WTC11 (cell line): ENCODE data around the gene ALG6. TPM values are rescaled to one million over a fixed set of nuclear protein-coding genes. Genes with fewer than 3 reads are reported as not detected.

Experiments
- AFF4 ChIP-seq: sonication (generic); formaldehyde crosslinking; IDR thresholded peaks from 2 replicates; pipeline ENCODE4 v1.8.1; 2023; ENCODE audit warnings: mild to moderate bottlenecking, missing genetic modification reagents, borderline replicate concordance
- CREB1 ChIP-seq: sonication (generic); formaldehyde crosslinking; IDR thresholded peaks from 2 replicates; pipeline ENCODE4 v1.8.0; 2023; ENCODE audit warnings: mild to moderate bottlenecking, missing genetic modification reagents
- CREM ChIP-seq: sonication (generic); formaldehyde crosslinking; IDR thresholded peaks from 2 replicates; pipeline ENCODE4 v1.8.1; 2022; ENCODE audit warnings: mild to moderate bottlenecking, missing genetic modification reagents, moderate library complexity
- EMX1 ChIP-seq: fragments of 250-450 bp; sonication (Bioruptor Pico); IDR thresholded peaks from 2 replicates; pipeline ENCODE4 v1.8.0; 2021; ENCODE audit warnings: mild to moderate bottlenecking
- ESRRA ChIP-seq: sonication (generic); formaldehyde crosslinking; IDR thresholded peaks from 2 replicates; pipeline ENCODE4 v1.8.1; 2022; ENCODE audit warnings: mild to moderate bottlenecking, missing genetic modification reagents, borderline replicate concordance
- FOXJ3 ChIP-seq: sonication (generic); formaldehyde crosslinking; IDR thresholded peaks from 2 replicates; pipeline ENCODE4 v1.9.0; 2021; ENCODE audit warnings: missing genetic modification reagents, mild to moderate bottlenecking, borderline replicate concordance
- FOXP1 ChIP-seq: sonication (generic); formaldehyde crosslinking; IDR thresholded peaks from 2 replicates; pipeline ENCODE4 v1.8.0; 2022; ENCODE audit warnings: missing genetic modification reagents, mild to moderate bottlenecking, moderate library complexity, borderline replicate concordance
- FOXP4 ChIP-seq: sonication (generic); formaldehyde crosslinking; IDR thresholded peaks from 2 replicates; pipeline ENCODE4 v1.8.0; 2022; ENCODE audit warnings: mild to moderate bottlenecking, missing genetic modification reagents
- IRF2 ChIP-seq: sonication (generic); formaldehyde crosslinking; IDR thresholded peaks from 2 replicates; pipeline ENCODE4 v1.8.0; 2022; ENCODE audit warnings: low read depth, missing genetic modification reagents, borderline replicate concordance
- JUN ChIP-seq: sonication (generic); formaldehyde crosslinking; IDR thresholded peaks from 2 replicates; pipeline ENCODE4 v1.8.0; 2023; ENCODE audit warnings: mild to moderate bottlenecking, missing genetic modification reagents
- MYBL2 ChIP-seq: sonication (generic); formaldehyde crosslinking; IDR thresholded peaks from 2 replicates; pipeline ENCODE4 v1.8.1; 2023; ENCODE audit warnings: mild to moderate bottlenecking, moderate library complexity, missing genetic modification reagents
- NFE2L1 ChIP-seq: sonication (generic); formaldehyde crosslinking; IDR thresholded peaks from 2 replicates; pipeline ENCODE4 v1.8.1; 2023; ENCODE audit warnings: missing genetic modification reagents
- OVOL2 ChIP-seq: fragments of 250-450 bp; sonication (Bioruptor Pico); IDR thresholded peaks from 2 replicates; pipeline ENCODE4 v1.9.0; 2021; ENCODE audit warnings: mild to moderate bottlenecking, borderline replicate concordance
- PRDM15 ChIP-seq: sonication (generic); formaldehyde crosslinking; IDR thresholded peaks from 2 replicates; pipeline ENCODE4 v1.8.0; 2022; ENCODE audit warnings: missing genetic modification reagents
- PRRX2 ChIP-seq: fragments of 250-450 bp; sonication (Bioruptor Pico); IDR thresholded peaks from 2 replicates; pipeline ENCODE4 v1.8.0; 2021; ENCODE audit warnings: mild to moderate bottlenecking
- RELA ChIP-seq: sonication (generic); formaldehyde crosslinking; IDR thresholded peaks from 2 replicates; pipeline ENCODE4 v1.8.1; 2022; ENCODE audit warnings: missing genetic modification reagents, mild to moderate bottlenecking, borderline replicate concordance
- TEAD1 ChIP-seq: sonication (generic); formaldehyde crosslinking; IDR thresholded peaks from 2 replicates; pipeline ENCODE4 v1.8.0; 2022; ENCODE audit warnings: mild to moderate bottlenecking, missing genetic modification reagents
- TP53 ChIP-seq: sonication (generic); formaldehyde crosslinking; IDR thresholded peaks from 2 replicates; pipeline ENCODE4 v1.8.1; 2023; ENCODE audit warnings: mild to moderate bottlenecking, missing genetic modification reagents
- USF2 ChIP-seq: sonication (generic); formaldehyde crosslinking; IDR thresholded peaks from 2 replicates; pipeline ENCODE4 v1.8.1; 2023; ENCODE audit warnings: mild to moderate bottlenecking, missing genetic modification reagents, moderate library complexity
- ZBTB21 ChIP-seq: sonication (generic); formaldehyde crosslinking; IDR thresholded peaks from 2 replicates; pipeline ENCODE4 v1.8.1; 2023; ENCODE audit warnings: mild to moderate bottlenecking, missing genetic modification reagents, borderline replicate concordance
- ZNF263 ChIP-seq: sonication (generic); formaldehyde crosslinking; IDR thresholded peaks from 2 replicates; pipeline ENCODE4 v1.8.1; 2022; ENCODE audit warnings: low read depth, mild to moderate bottlenecking, moderate library complexity, missing genetic modification reagents
- ZNF416 ChIP-seq: fragments of 250-450 bp; sonication (Bioruptor Pico); IDR thresholded peaks from 2 replicates; pipeline ENCODE4 v1.9.0; 2021; ENCODE audit warnings: mild to moderate bottlenecking, inconsistent platforms
- ZNF532 ChIP-seq: fragments of 250-450 bp; sonication (Bioruptor Pico); IDR thresholded peaks from 2 replicates; pipeline ENCODE4 v1.9.0; 2021; ENCODE audit warnings: mild to moderate bottlenecking, borderline replicate concordance
- total RNA-seq: library from RNA; stranded (reverse); gene quantifications from 3 replicates; pipeline ENCODE4 v1.2.3, GENCODE V29; 2021

Gene ALG6
- total RNA-seq, 1 experiment from 2014 or later = 17.6 TPM

- peak; percentile 62; the same call in 1 of the 2 replicates for TF ChIP-seq CREM
- 0 out of 2 replicates have a peak, but pooled peaks have one; percentile 59 for TF ChIP-seq ZNF532 (CRISPR knock-in tag)
- no peak for TF ChIP-seq IRF2 (CRISPR knock-in tag)
- no peak for TF ChIP-seq OVOL2 (CRISPR knock-in tag)
- no peak; the same call in 1 of the 2 replicates for TF ChIP-seq TEAD1 (CRISPR knock-in tag)
- 0 out of 2 replicates have a peak, but pooled peaks have one; percentile 33 for TF ChIP-seq ZNF263 (CRISPR knock-in tag)
- TF ChIP-seq JUN (CRISPR knock-in tag) = no peak
- 0 out of 2 replicates have a peak, but pooled peaks have one; percentile 23 for TF ChIP-seq USF2 (CRISPR knock-in tag)
- TF ChIP-seq PRRX2 (CRISPR knock-in tag) = no peak
- TF ChIP-seq CREB1 = no peak
- TF ChIP-seq ESRRA (CRISPR knock-in tag) = 0 out of 2 replicates have a peak, but pooled peaks have one; percentile 19
- TF ChIP-seq PRDM15 (CRISPR knock-in tag) = no peak
- TF ChIP-seq ZNF416 (CRISPR knock-in tag) = 0 out of 2 replicates have a peak, but pooled peaks have one; percentile 27
- TF ChIP-seq NFE2L1 (CRISPR knock-in tag) = peak; percentile 69; the same call in 1 of the 2 replicates
- peak; percentile 16; the same call in 1 of the 2 replicates for TF ChIP-seq AFF4 (CRISPR knock-in tag)
- TF ChIP-seq FOXP1 (CRISPR knock-in tag) = no peak; the same call in 1 of the 2 replicates
- TF ChIP-seq ZBTB21 = peak; percentile 57; the same call in 1 of the 2 replicates
- peak; percentile 78 for TF ChIP-seq TP53 (CRISPR knock-in tag)
- no peak; the same call in 1 of the 2 replicates for TF ChIP-seq FOXP4 (CRISPR knock-in tag)
- TF ChIP-seq MYBL2 (CRISPR knock-in tag) = peak; percentile 21; the same call in 1 of the 2 replicates
- 0 out of 2 replicates have a peak, but pooled peaks have one; percentile 63 for TF ChIP-seq RELA (CRISPR knock-in tag)
- peak; percentile 68; the same call in 1 of the 2 replicates for TF ChIP-seq EMX1 (CRISPR knock-in tag)
- no peak for TF ChIP-seq FOXJ3
Observed at GRCh38 chr1:63367215-63368103, at the start of gene ALG6 (continued).
